PC-9 (cell line): ENCODE data around the gene FILIP1L. TPM values are rescaled to one million over a fixed set of nuclear protein-coding genes. Genes with fewer than 3 reads are reported as not detected.

Source experiments
- BruUV-seq: library from RNA; stranded (reverse); fragments of 400-500 nt; replicated peaks from 2 replicates; lab custom pipeline; 2021; lab: Mats Ljungman, UMichigan
- CTCF ChIA-PET: fragments of 300-600 bp; sonication (Branson Sonifier 250); formaldehyde crosslinking; loops from one replicate; lab custom pipeline; 2022; ENCODE audit warnings: antibody characterized with exemption; lab: Charles Lee
- POLR2A ChIA-PET: fragments of 300-600 bp; sonication (Branson Sonifier 250); formaldehyde crosslinking; loops from one replicate; lab custom pipeline; 2022; ENCODE audit warnings: antibody characterized with exemption; ENCODE audit not compliant: unreplicated experiment; lab: Charles Lee
- DNase-seq, 2 experiments: peaks; one replicate each; pipeline versions ENCODE4 v3.0.0 to v3.0.0-alpha.2; 2015 to 2022; ENCODE audit warnings: mixed read lengths in 1 of 2
- H2AFZ ChIP-seq: fragments of 200-600 bp; sonication (generic); 2 replicates; pipeline ENCODE4 v1.8.1; 2017; ENCODE audit warnings: antibody characterized with exemption
- H3F3A ChIP-seq: fragments of 200-600 bp; sonication (generic); 2 replicates; pipeline ENCODE4 v1.8.1; 2017; ENCODE audit warnings: antibody characterized with exemption, mild to moderate bottlenecking, low read depth; ENCODE audit not compliant: insufficient read depth
- H3K27ac ChIP-seq: fragments of 200-600 bp; sonication (generic); 2 replicates; pipeline ENCODE4 v1.6.1; 2016; ENCODE audit warnings: mixed run types
- H3K27me3 ChIP-seq: fragments of 200-600 bp; sonication (generic); 2 replicates; pipeline ENCODE4 v1.6.1; 2016; ENCODE audit warnings: low read depth, mixed run types; ENCODE audit not compliant: insufficient read depth
- H3K36me3 ChIP-seq: fragments of 200-600 bp; sonication (generic); 2 replicates; pipeline ENCODE4 v1.6.1; 2016; ENCODE audit warnings: low read depth, mixed run types
- H3K4me1 ChIP-seq: fragments of 200-600 bp; sonication (generic); replicated peaks from 2 replicates; pipeline ENCODE4 v1.6.1; 2016; ENCODE audit warnings: mixed run types; ENCODE audit not compliant: insufficient read depth
- H3K4me2 ChIP-seq: fragments of 200-600 bp; sonication (generic); 2 replicates; pipeline ENCODE4 v1.6.1; 2017; ENCODE audit warnings: mixed run types
- H3K4me3 ChIP-seq: fragments of 200-600 bp; sonication (generic); 2 replicates; pipeline ENCODE4 v1.6.1; 2016; ENCODE audit warnings: mixed run types
- H3K79me2 ChIP-seq: fragments of 200-600 bp; sonication (generic); 2 replicates; pipeline ENCODE4 v1.6.1; 2017; ENCODE audit warnings: low read depth, mixed run types
- H3K9me2 ChIP-seq: fragments of 200-600 bp; sonication (generic); 2 replicates; pipeline ENCODE4 v1.8.1; 2017; ENCODE audit warnings: mild to moderate bottlenecking; ENCODE audit not compliant: insufficient read depth
- H3K9me3 ChIP-seq: fragments of 200-600 bp; sonication (generic); 2 replicates; pipeline ENCODE4 v1.8.1; 2016; ENCODE audit warnings: low read depth; ENCODE audit not compliant: insufficient read depth
- H4K20me1 ChIP-seq: fragments of 200-600 bp; sonication (generic); 2 replicates; pipeline ENCODE4 v1.8.1; 2017; ENCODE audit not compliant: insufficient read depth
- CTCF ChIP-seq: fragments of 200-600 bp; sonication (generic); conservative IDR thresholded peaks from 2 replicates; pipeline ENCODE4 v1.6.1; 2017; ENCODE audit warnings: mixed run types, antibody characterized with exemption, mild to moderate bottlenecking, moderate library complexity
- EZH2 ChIP-seq: fragments of 200-600 bp; sonication (generic); IDR thresholded peaks from 2 replicates; pipeline ENCODE4 v1.8.0; 2017; ENCODE audit warnings: antibody characterized with exemption, low read depth
- intact Hi-C: fragments of 100-400 bp; cut with micrococcal nuclease; formaldehyde crosslinking; loops from one replicate; pipeline ENCODE4 v1.10.0; 2022; ENCODE audit not compliant: unreplicated experiment
- total RNA-seq: library from RNA; stranded (reverse); gene quantifications from 2 replicates; pipeline ENCODE4 v1.2.3, GENCODE V29; 2021

The FILIP1L gene
- total RNA-seq, 1 experiment from 2014 or later = 16.8 TPM

DNA sequence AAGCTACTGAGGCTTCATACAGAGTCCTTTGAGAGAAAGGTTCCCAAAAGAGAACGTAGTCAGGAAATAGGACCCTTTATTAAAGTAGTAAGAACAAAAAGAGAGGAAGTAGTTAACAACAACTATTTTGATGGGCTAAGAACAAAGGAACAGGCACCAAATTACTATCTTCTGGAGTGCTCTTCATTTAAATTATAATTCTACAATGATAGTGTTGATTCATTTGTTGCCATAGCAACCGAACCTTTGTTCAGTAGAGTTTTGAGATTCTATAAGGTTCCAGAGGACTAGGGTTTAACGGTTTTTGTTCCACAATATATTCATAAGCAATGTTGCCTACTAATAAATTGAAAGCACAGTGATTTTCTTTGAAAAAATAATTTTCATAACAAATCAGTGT, 217.8 kb downstream of the FILIP1L start:
- H3K79me2 ChIP-seq = peaks cover 33% of the 10 kb centered on the region
- no peaks in the 10 kb centered on the region for H3K36me3 ChIP-seq
- DNase-seq = no peak
- no peaks in the 10 kb centered on the region for H4K20me1 ChIP-seq
- peaks cover 39% of the 10 kb centered on the region for H3K4me1 ChIP-seq
- peaks cover 20% of the 10 kb centered on the region for H3F3A ChIP-seq
- TF ChIP-seq EZH2 (no peak), CTCF (no peak)
- ChIA-PET POLR2A (no interaction called here), CTCF (no interaction called here)
- TSS peak; percentile 24 for BruUV-seq
- H3K27me3 ChIP-seq = no peaks in the 10 kb centered on the region
- no peaks in the 10 kb centered on the region for H3K9me2 ChIP-seq
- H3K4me2 ChIP-seq = peak overlapping the region; percentile 11
- H3K9me3 ChIP-seq = 0 out of 2 replicates have a peak, but pooled peaks cover 7% of the 10 kb centered on the region
- H3K27ac ChIP-seq = peak overlapping the region; percentile 55
- no peak overlapping the region for H2AFZ ChIP-seq
- intact Hi-C loops = loop anchor here (5.0 kb wide), 1 partner anchor 366 kb away; the partner anchor contains the start of gene TBC1D23
- no peak overlapping the region for H3K4me3 ChIP-seq

- 0 out of 2 replicates have a peak, but pooled peaks cover 7% of the 10 kb centered on the region for H3K9me3 ChIP-seq
- H3K79me2 ChIP-seq = peaks cover 37% of the 10 kb centered on the region
- ChIA-PET POLR2A (no interaction called here), CTCF (no interaction called here)
- H3K36me3 ChIP-seq = 0 out of 2 replicates have a peak, but pooled peaks cover 3% of the 10 kb centered on the region
- TF ChIP-seq CTCF (no peak), EZH2 (no peak)
- intact Hi-C loops = loop anchor here (5.0 kb wide), 1 partner anchor 366 kb away; the partner anchor contains the start of gene TBC1D23
- peak overlapping the region; percentile 55 for H3K27ac ChIP-seq
- DNase-seq = peak; percentile 35 to 82
- peak overlapping the region; percentile 11 for H3K4me2 ChIP-seq
- BruUV-seq = TSS peak; percentile 75
- H3F3A ChIP-seq = peaks cover 14% of the 10 kb centered on the region
- H4K20me1 ChIP-seq = no peaks in the 10 kb centered on the region
- no peaks in the 10 kb centered on the region for H3K9me2 ChIP-seq
- H3K27me3 ChIP-seq = no peaks in the 10 kb centered on the region
- no peak overlapping the region for H3K4me3 ChIP-seq
- H3K4me1 ChIP-seq = peaks cover 33% of the 10 kb centered on the region
- 0 out of 2 replicates have a peak overlapping the region, but pooled peaks have one; percentile 0 for H2AFZ ChIP-seq
These were observed 218.4 kb downstream of the FILIP1L start for GRCh38 chr3:99895703-99896441.

- Histone ChIP-seq H3K4me3 (no peak overlapping the region), H3K4me2 (no peak overlapping the region; the same call in 1 of the 2 replicates), H3K9me2 (no peaks in the 10 kb centered on the region), H3K27ac (peak overlapping the region; percentile 55), H3K36me3 (0 out of 2 replicates have a peak, but pooled peaks cover 4% of the 10 kb centered on the region), H3F3A (peaks cover 8% of the 10 kb centered on the region), H3K79me2 (peaks cover 38% of the 10 kb centered on the region), H3K27me3 (no peaks in the 10 kb centered on the region), H3K9me3 (0 out of 2 replicates have a peak, but pooled peaks cover 7% of the 10 kb centered on the region), H3K4me1 (peaks cover 26% of the 10 kb centered on the region), H2AFZ (0 out of 2 replicates have a peak overlapping the region, but pooled peaks have one; percentile 0), H4K20me1 (no peaks in the 10 kb centered on the region)
- no peak for DNase-seq
- CTCF ChIA-PET = interaction anchor here (0.6 kb wide), 1 partner anchor 146 kb away, joined by 5 read pairs; no protein-coding TSS in a partner anchor
- no peak for TF ChIP-seq CTCF
- TF ChIP-seq EZH2 = no peak
- POLR2A ChIA-PET = interaction anchor here (0.6 kb wide), 1 partner anchor 990 kb away, joined by 6 read pairs; no protein-coding TSS in a partner anchor
- intact Hi-C loops = loop anchor here (5.0 kb wide), 1 partner anchor 367 kb away; the partner anchor contains the start of gene TBC1D23
- no TSS peak for BruUV-seq
These were observed 219.1 kb downstream of the FILIP1L start for GRCh38 chr3:99895131-99895696.
